HG03442 (cell line): Measurements from ENCODE around the gene RXFP4.
"Not testable (repeated sequence)": the region's sequence is repeated elsewhere in the genome, so short reads cannot be mapped to it uniquely, and the experiment has no call there.

Experiments used
- ATAC-seq: cut with Tn5 transposase; IDR thresholded peaks from one replicate; pipeline ENCODE4 v1.9.1; 2021; ENCODE audit warnings: mild to moderate bottlenecking, moderate library complexity; ENCODE audit not compliant: unreplicated experiment

Gene RXFP4

GRCh38 chr1:155940993-155941844, at the start of gene RXFP4:
RXFP4 (plus strand) TSS chr1:155941638; CDS start chr1:155941710, 72 bp downstream.
- ATAC-seq = no peak

GRCh38 chr1:155892796-155893195, 48.6 kb upstream of the RXFP4 start:
- no peak for ATAC-seq

DNA sequence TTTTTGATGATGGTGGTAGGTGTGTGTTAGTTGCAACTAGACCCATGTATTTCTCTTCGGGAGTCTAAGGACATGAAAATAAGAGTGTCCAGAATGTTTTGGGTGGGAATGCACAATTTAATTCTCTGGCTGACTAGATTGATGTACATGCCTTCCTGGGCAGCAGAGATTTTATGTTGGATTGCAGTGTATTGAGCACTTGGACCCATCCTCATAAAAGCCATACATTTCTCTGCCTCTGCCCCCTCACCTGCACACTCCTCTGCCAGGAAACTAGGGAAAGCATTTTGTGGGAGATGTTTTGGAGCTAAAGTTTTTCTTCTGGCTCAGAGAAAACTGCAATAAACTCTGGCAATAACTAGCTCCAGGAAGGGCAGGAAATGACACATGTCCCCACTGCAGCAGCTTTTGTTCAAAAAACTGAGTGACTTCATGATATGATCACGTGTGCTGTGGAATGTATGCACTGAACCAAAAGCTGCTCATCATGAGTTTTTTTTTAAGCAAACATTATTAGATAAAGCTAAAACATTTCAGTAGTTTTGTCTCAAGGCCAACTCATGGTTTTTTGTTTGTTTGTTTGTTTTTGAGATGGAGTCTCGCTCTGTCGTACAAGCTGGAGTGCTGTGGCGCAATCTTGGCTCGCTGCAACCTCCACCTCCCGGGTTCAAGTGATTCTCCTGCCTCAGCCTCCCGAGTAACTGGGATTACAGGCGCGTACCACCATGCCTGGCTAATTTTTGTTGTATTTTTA, 47.9 kb upstream of the RXFP4 start:
- no peak for ATAC-seq

DNA sequence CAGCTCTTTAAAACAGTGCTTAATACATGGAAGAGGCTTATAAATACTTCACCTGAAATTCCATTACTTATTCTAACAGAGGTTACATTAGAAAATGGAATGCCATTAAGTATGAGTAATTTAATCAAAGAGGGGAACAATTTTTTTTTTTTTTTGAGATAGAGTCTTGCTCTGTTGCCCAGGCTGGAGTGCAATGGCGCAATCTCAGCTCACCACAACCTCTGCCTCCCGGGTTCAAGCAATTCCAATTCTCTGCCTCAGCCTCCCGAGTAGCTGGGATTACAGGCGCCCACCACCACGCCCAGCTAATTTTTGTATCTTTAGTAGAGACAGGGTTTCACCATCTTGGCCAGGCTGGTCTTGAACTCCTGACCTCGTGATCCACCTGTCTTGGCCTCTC, 45.8 kb upstream of the RXFP4 start:
- not testable (repeated sequence) for ATAC-seq

DNA sequence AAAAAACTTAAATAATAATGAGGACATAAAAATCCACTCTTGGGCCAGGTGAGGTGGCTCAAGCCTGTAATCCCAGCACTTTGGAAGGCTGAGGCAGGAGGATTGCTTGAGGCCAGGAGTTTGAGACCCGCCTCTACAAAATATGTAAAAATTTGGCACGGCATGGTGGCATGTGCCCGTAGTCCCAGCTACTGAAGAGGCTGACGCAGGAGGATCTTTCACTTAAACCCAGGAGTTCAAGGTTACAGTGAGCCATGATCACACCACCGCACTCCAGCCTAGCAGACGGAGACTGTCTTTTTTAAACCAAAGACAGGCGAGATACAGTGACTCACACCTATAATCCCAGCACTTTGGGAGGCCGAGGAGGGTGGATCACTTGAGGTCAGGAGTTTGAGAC, 45.0 kb upstream of the RXFP4 start:
- not testable (repeated sequence) for ATAC-seq

DNA sequence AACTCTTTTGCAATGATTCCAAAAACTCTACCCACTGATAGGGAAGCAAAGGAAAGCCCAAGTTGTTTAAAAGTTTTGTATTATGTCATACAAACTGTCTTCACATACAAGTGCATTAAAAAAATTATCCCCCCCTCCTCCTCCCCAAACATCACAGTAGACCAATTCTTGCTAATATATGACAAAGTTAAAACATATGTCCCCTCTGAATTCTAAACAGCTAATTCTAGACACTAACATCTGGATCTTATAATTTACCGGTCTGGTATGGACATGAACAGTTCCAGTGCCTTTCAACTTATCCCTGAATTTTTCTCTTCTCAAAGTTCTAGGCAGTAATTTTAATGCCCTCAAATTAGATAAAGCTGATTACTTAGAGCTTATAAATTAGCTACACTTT, 43.7 kb upstream of the RXFP4 start:
- no peak for ATAC-seq

- no peak for ATAC-seq
Measured at GRCh38 chr1:155898888-155899287, 42.5 kb upstream of the RXFP4 start.

DNA sequence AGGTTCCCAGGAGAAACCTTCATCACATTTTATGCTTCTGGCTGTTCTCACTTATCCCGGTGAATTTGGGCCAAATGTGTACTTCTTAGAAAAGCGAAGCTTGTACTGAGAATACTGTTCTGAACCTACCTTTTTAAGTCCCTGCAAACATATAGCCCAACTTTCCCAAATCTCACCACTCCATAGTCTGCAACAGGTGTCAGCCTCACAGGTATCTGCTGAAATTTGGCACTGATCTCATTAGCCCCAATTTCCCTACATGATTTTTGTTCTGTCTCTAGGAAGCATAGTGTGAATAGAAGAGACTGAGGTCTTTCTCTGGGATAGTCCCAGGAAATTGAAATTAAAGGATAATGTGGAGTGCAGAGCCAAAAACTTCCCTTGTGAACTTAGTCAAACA, 41.8 kb upstream of the RXFP4 start:
- no peak for ATAC-seq

DNA sequence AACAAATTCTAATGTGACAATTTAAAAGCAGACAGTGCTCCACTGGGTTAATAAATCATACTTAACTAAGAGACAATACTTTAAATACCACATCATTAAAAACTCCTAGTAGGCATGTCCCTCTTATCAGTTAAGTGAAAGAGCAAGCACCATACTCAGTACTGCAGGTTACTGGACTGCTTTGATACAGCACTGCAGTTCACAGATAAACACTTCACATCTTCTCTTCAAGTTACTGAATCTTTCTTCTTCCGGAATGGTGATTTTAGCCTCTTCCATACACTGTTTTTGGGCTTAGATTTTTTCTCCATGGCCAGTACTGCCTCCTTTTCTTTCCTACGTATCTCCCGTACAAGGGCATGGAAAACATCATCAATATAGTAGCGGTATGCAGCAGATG, 41.3 kb upstream of the RXFP4 start:
- ATAC-seq = no peak

GRCh38 chr1:155904261-155904660, 37.2 kb upstream of the RXFP4 start:
- ATAC-seq = no peak

- ATAC-seq = no peak
Measured at GRCh38 chr1:155909894-155910293, 31.5 kb upstream of the RXFP4 start.

GRCh38 chr1:155910621-155911121, 30.8 kb upstream of the RXFP4 start:
- no peak for ATAC-seq

- ATAC-seq = peak; percentile 70
Measured at GRCh38 chr1:155911156-155912055, 30.0 kb upstream of the RXFP4 start, which contains the start of gene RIT1. RIT1 (minus strand) TSS chr1:155911349; CDS start chr1:155910761, 588 bp downstream.

- ATAC-seq = no peak
Measured at GRCh38 chr1:155912056-155912536, 29.3 kb upstream of the RXFP4 start.

- ATAC-seq = no peak
Measured at GRCh38 chr1:155913969-155914757, 27.3 kb upstream of the RXFP4 start.

GRCh38 chr1:155918660-155919059, 22.8 kb upstream of the RXFP4 start:
- ATAC-seq = no peak

DNA sequence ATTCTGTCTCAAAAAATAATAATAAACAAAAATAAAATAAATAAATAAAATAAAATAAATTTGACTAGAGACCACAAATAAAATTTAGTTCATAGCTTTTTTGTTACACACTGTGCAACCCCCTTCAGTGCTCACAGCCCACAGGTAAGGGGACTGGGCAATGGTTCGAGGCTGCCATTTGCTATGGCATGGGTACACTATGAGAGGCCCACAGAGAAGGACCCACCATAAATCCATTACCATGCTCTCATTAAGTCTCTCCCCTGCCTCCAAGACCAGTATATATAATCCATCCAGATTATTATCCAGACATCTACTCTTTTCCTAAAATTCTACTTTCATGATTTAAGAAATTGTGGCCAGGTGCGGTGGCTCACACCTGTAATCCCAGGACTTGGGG, 21.6 kb upstream of the RXFP4 start:
- no peak for ATAC-seq

GRCh38 chr1:155920717-155921116, 20.7 kb upstream of the RXFP4 start:
- ATAC-seq = no peak

- ATAC-seq = no peak
Measured at GRCh38 chr1:155925506-155925905, 15.9 kb upstream of the RXFP4 start.

DNA sequence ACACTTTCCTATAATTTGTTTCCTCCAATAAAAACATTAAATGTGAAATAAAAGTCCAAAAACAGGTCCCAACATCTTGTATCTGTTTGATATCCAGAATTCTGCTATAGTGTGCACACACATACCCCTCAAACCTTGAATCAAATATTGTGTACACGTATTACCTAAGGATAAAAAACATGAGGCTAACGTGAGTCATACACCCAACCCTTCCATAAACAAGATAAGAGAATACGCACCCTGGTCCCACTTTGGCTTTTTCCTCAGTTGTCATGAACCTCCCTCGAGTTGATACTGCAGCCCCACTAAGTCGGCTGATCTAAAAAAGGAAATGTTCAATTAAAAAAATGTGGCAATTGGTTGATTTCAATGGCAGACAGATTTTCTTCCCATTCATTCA, 12.4 kb upstream of the RXFP4 start:
- ATAC-seq = no peak
